Measurements from ENCODE around the gene POU3F1.

GRCh38 chr1:38043036-38043747 is 3.4 kb downstream of the POU3F1 start:
- TF ChIP-seq CTCF (IDR thresholded peaks at IDR 0.05 in 2 of 3, conservative IDR thresholded peaks at IDR 0.05 in 1 of 3; ENCODE audit: control insufficient read depth in 2 of 3, extremely low read depth in 1 of 3, insufficient read depth in 1 of 3, low read depth in 3 of 3, low read length in 3 of 3) (no peak), CHD4 (IDR thresholded peaks at IDR 0.05) (no peak), ETV6 (conservative IDR thresholded peaks at IDR 0.05 in 1 of 2, IDR thresholded peaks at IDR 0.05 in 1 of 2; ENCODE audit: borderline replicate concordance in 1 of 2, low read depth in 1 of 2) (no peak), KDM1A (IDR thresholded peaks at IDR 0.05; ENCODE audit: borderline replicate concordance) (no peak), MXI1 (IDR thresholded peaks at IDR 0.05; ENCODE audit: low read depth, low read length) (no peak), MEF2A (IDR thresholded peaks at IDR 0.05; ENCODE audit: insufficient read depth, low read depth, low read length) (no peak)

Measured in GM12878 (cell line).